NCI-H1436 (cell line): Measurements from ENCODE around the gene MTOR.
A peak's percentile ranks its signal among the peaks of the same experiment; 100 is the strongest.
"Not testable (repeated sequence)": the region's sequence is repeated elsewhere in the genome, so short reads cannot be mapped to it uniquely, and the experiment has no call there.

Source experiments
- DNase-seq: peaks from one replicate; lab custom pipeline; 2025; lab: John Stamatoyannopoulos, UW

MTOR gene

DNA sequence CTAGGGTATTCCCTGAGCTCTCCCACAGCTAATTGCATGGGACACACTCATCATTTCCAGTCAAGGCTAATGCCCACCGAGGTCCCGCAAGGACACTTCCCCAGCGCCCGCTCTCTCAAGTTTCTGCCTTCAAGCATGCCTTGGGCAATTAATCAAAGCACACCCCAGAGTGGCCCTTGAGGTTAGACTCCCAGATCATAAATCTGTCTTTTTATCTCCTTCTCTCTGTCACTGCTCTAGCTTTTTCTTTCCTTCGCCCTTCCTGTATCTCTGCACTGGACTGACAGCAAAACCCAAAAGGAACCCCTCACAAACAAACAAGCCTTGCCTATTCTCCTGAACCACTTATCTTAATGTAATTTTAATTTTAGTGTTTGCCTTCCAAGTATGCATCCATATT is 154.8 kb downstream of the MTOR start:
- no peak for DNase-seq

DNA sequence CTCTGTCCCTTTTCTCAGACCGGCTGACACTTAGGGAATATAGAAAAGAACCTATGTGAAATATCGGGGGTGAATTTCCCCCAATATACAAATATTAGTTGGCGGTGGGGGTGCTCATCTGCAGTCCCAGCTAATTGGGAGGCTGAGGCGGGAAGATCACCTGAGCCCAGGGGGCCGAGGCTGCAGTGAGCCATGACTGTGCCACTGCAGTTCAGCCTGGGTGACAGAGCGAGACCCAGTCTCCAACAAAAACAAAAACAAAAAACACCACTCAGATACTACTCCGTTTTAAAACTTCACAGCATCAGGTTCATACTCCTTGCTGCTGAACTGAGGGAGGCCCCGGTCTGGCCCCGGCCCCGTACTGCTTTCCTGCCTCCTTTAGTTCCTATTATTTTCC is 156.8 kb downstream of the MTOR start:
- no peak for DNase-seq

DNA sequence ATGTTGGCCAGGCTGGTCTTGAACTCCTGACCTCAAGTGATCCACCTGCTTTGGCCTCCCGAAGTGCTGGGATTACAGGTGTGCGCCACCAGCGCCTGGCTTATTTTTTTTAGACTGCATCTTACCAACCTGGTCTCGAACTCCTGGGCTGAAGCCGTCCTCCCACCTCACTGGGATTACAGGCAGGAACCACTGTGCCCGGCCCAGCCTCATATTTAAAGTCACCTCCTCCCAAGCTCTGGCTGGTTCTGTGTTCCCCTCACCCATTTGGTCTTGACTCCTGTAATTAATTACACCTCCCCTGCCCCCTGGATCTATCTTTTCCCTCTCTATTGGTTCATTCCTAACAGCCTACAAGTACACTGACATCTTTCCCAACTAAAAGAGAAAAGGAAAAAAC is 161.0 kb downstream of the MTOR start:
- DNase-seq = no peak

- not testable (repeated sequence) for DNase-seq
Observed at GRCh38 chr1:11100806-11101205, 161.5 kb downstream of the MTOR start.

DNA sequence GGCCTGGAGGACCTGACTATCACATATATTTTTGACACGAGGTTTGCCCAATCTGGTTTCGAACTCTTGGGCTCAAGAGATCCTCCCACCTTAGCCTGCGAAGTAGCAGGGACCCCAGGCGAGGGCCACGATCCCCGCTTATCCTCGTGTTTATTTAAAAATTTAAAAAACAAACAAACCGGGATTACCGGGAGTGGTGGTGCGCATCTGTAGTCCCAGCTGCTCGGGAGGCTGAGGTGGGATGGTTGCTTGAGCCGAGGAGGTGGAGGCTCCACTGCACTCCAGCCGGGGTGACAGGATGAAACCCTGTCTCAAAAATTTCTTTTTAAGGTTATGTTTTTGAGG is 162.2 kb downstream of the MTOR start:
- DNase-seq = peak; percentile 22

- peak; percentile 87 for DNase-seq
Observed at GRCh38 chr1:11099310-11100148, 162.8 kb downstream of the MTOR start, which contains the start of gene EXOSC10. Gene EXOSC10, minus strand, starts transcription at chr1:11099869. Its CDS starts 38 bp downstream, at chr1:11099831.

- no peak for DNase-seq
Observed at GRCh38 chr1:11098931-11099309, 163.4 kb downstream of the MTOR start.

DNA sequence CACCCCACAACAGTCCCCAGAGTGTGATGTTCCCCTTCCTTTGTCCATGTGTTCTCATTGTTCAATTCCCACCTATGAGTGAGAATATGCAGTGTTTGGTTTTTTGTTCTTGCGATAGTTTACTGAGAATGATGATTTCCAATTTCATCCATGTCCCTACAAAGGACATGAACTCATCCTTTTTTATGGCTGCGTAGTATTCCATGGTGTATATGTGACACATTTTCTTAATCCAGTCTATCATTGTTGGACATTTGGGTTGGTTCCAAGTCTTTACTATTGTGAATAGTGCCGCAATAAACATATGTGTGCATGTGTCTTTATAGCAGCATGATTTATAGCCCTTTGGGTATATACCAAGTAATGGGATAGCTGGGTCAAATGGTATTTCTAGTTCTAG is 178.6 kb downstream of the MTOR start:
- DNase-seq = not testable (repeated sequence)

DNA sequence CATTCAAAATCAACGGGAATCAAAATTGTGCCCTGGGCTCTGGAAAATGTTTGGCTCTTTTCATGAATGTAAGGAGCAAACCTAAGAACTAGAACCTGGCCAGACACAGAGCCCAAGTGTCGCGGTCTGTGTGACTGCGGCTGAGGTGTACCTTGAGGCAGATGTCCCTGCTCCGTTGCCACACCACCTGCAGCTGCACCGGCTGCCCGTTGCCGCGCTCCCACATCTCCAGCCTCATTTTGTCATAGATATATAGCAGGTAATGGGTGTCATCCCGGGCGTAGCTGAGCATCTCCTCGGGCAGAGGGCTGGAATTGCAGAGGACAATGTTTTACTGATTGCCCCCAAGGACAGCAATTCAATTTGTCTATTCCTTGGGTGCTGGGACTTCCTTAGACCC is 181.4 kb downstream of the MTOR start:
- no peak for DNase-seq

DNA sequence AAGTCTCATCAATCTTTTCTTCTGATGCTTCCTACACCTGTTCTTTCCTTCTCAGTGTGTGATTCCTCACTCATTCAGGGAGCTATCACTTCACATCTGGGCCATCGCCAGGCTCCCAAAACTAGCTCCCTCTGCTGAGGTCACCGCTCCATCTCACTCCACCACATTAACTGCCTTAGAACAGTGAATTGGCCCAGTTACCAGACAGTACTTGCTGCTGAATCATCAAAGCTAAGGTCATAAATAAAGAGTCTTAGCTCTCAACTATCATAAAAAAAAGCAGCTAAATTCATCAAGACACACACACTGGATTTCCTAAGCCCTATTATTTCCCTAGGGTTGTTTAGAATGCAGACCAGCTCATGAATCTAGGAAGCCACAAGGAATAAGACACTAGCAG is 183.7 kb downstream of the MTOR start:
- no peak for DNase-seq

DNA sequence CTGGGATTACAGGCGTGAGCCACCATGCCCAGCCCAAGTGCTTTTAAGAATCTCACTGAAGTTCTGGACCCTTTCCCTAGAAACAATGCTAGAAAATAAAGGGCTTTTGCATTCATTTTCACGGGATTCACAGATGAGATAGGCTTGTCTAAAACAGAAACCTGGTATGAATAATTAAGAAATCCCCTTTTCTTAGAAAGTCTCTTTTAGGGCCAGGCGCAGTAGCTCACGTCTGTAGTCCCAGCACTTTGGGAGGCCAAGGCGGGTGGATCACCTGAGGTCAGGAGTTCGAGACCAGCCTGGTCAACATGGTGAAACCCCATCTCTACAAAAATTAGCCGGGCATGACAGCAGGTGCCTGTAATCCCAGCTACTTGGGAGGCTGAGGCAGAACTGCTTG is 189.0 kb downstream of the MTOR start:
- not testable (repeated sequence) for DNase-seq

GRCh38 chr1:11072216-11072917 is 190.0 kb downstream of the MTOR start:
- DNase-seq = peak; percentile 46

- peak; percentile 20 for DNase-seq
Observed at GRCh38 chr1:11071463-11072215, 190.7 kb downstream of the MTOR start.

- no peak for DNase-seq
Observed at GRCh38 chr1:11070876-11071275, 191.5 kb downstream of the MTOR start.

DNA sequence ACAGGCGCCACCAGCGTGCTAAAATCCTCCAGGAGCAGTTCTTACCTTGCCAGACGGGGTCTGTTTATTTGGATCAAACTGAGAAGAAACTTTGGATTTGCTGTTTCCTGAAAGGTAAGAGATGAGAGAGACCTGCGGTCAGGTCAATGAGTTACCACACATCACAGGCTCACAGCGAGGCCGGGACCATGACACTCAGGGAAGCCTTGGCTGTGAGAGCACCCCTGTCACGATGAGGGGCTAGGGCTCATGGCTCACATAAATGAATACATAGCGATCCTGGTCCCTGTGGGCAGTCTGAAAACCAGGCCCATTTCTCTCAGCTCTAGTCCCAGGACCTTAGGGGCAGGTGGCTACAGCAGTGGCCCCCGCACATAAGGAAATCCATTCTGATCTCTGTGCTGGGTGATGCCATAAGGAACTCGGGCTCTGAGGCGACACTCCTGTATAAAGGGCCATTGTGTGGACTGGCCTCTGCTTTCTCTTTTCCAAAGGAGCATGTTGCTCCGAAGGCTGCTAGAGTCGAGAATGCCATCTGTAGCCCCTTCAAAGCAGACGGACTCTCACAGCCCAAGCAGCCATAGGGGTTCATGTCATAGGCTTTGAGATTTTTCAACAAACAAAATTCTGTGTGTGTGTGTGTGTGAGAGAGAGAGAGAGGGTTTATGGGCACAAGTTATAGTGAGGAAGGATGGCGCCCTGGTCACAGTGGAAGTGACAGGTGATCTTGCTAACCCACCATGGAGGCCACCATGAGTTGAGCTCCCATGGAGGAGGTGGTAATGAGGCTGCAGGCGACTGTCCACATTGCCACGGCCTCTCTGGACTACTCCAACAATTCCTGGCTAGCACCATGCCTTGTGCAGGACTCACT is 193.5 kb downstream of the MTOR start:
- no peak for DNase-seq

GRCh38 chr1:11067716-11068599 is 194.4 kb downstream of the MTOR start:
- DNase-seq = no peak

GRCh38 chr1:11065796-11066195 is 196.6 kb downstream of the MTOR start:
- DNase-seq = no peak

DNA sequence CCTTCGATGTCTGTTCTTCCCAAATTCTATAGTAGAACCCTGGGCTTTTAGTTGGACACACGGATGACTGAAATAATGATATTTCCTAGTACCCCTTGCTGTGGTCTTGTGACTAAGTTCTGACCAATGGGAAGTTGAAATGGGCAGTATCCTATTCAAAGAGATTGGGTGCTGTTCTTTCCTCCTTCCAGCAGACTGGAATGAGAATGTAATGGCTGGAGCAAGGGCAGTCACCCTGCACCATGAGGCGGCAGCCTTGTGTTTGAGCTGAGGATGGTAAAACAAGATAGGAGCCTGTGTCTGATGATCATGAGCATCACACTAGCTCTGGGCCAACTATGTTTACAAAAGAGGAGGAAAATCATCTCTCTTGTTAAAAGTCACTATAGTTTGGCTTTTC is 197.4 kb downstream of the MTOR start:
- DNase-seq = no peak

DNA sequence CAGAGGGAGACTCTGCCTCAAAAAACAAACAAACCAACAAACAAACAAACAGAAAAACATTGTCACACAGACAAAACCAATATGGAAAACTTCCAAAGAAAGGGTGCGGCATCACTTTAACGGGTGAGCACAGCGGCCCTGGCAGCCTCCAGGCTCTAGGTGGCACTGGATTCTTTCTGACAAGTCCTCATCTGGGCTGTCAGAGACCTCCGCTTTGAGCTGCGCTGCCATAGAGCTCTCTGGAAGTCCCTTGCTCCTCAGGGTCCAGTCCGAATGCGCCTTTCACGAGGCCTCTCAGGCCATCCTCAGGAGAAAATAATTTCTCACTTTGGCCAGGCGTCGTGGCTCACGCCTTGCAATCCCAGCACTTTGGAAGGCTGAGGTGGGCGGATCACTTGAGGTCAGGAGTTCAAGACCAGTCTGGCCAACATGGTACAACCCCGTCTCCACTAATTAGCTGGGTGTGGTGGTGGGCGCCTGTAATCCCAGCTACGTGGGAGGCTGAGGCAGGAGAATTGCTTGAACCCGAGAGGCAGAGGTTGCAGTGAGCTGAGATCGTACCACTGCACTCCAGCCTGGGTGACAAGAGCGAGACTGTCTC is 198.3 kb downstream of the MTOR start:
- not testable (repeated sequence) for DNase-seq

DNA sequence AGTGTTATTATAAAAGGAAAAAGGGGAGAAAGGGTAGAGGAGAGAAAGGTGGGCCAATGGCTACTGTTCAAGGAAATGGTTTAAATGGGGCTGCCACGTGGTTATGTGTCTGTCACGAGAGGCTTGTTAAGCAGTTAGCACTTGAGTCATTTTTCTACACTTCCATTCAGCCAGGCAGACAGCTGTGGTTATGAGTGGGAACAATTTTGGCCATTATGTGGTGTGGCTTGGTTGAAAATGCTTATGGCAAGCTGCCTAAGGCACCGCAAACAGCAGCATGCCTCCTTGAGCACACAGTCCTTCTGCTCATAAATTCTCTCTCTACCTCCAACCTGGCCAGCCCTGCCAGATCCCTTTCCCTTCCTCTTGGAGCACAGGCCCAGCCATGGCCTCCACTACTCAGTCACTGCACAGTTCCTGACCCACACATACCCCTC is 199.4 kb downstream of the MTOR start:
- DNase-seq = peak; percentile 58
